GM19452 (cell line): ENCODE results near the gene CYB561D2.

Source experiments
- ATAC-seq: cut with Tn5 transposase; IDR thresholded peaks from one replicate; pipeline ENCODE4 v1.9.1; 2021; ENCODE audit not compliant: unreplicated experiment

Gene CYB561D2

DNA sequence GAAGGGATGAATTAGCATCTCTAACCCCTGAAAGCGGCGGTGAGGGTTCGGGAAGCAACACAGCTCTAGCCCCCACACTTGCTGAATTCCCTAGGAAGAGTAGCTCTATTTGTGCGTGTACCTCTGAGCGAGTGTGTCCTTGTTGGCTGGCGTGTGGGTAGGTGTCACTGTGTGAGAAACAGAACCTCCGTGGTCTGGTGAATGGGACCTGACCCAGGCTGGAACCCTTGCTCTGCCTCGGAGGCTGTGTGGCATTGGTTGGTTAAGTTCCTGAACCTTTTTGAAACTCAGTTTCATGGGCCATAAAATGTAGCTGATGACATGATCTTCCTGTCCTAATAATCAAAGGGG lies 9.1 kb downstream of the CYB561D2 start:
- ATAC-seq: peak; percentile 2

DNA sequence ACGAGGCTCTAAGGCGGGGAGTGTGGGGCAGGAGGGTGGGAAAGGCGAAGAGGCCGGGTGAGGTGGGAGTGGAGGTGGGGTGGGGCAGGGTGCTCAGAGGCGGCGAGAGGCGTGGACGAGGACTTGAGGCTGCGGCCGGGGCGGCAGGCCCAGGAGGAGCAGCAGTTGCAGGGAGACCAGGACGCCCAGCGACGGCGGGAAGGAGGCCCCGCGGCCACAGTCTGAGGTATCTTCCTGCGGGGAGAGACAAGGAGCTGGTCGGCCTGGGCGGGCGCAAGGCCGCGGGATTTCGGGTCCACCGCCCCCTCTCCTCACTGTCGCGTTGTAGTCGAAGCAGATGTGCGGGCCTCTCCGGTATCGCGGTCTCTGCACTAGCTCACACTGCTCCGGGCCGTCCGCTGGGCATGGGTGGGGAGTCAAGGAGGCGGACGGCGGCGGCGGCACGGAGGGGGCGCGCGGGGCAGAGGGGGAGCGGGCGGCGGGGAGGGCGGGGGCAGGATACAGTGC lies 14.0 kb downstream of the CYB561D2 start:
- ATAC-seq: no peak

DNA sequence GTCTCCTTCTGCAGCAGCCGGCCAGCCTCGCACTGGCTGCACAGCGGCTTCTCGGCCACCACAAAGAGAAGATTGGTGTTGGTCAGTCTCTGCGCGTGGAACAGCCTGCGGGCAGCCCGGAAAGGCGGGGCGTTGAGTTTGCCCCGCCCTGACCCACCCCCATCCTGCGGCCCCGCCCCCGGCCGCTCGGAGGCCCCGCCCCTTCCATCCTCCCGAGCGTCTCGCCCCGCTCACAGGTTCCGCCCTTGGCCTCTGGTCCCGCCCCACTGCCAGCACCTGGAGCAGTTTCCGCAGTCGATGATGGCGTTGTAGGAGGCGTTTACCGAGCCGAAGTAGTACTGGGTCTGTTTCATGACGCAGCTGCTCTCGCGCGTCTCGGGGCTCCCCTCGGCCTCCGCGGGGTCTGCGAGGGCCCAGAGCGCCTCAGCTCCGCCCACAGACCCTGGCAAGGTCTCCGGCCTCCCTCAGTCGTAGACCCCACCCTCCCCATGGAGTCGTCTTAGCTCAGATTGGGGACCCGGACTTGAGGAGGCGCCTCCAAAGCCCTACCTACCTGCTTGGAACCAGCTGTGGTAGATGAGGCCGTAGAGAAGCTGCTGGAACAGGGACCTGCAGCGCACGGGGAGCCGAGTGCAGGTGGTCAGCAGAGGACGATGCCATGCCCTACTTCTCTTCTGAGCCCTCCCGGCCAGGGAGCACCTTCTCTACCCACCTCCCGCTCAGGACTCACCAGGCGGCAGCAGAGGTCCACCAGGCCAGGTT lies 14.6 kb downstream of the CYB561D2 start:
- peak; percentile 91 for ATAC-seq

DNA sequence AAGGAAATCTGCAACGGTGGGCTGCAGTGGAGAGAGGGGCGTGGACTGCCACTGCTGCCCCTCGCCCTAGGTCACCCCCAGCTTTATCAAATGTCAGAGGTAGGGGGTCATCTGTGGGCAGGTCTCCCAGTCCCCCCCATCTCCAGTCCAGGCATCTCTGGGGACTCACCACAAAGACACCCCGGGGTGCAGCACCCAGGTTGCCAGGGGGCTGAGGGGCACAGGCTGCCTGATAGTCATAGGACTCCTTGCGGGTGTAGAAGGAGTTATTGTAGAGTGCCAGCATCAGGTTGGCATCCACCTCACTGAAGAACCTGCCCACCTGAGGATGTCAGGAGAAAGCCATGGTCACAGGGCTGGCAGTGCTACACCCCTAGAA lies 15.2 kb downstream of the CYB561D2 start:
- no peak for ATAC-seq

DNA sequence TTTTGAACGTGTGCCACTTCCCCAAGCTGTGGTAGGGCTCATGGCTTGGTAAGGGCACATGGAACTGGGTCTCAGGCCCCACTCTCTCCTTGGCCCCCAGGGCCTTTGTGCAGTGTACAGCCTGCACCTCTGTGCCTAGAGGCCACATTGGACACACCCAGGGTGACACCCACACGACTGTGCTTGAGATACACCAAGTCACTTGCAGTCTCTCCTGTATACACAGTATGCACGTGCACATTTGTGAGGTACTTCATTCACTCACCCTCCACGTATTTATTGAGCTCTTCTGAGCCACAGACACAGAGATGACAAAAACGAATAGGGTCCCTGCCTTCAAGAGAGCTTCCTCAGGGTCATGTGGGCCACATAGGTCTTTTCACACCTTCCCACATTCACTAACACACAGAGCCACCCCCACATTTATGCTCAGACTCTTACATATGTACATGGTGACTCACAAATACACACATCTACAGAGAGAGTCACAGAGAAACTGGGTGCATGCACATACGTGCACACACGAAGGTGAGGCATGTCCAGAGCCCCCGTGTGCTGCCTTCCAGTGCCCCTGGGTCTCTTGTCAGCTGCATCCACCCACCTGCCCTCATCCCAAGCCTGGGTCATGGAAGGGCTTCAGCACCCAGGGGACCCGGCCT lies 18.5 kb downstream of the CYB561D2 start:
- no peak for ATAC-seq

DNA sequence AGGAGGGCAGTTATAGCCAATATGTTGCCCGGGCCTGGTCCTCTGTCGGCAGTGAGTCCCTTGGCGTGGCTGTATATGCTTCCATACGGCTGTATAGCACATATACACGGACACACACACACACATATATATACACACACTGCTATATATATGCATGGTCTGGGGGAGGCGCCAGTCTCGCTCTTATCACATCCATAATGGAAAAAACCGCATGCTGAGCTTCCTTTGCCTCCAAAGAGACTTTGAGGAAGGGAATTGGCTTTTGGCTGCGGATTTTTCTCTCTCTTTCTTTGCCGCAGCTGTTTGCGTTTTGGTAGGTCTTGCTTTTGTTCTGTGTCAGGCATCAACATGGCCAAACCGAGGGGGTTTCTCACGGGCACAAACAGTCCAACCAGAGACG lies 19.9 kb downstream of the CYB561D2 start:
- ATAC-seq: no peak

DNA sequence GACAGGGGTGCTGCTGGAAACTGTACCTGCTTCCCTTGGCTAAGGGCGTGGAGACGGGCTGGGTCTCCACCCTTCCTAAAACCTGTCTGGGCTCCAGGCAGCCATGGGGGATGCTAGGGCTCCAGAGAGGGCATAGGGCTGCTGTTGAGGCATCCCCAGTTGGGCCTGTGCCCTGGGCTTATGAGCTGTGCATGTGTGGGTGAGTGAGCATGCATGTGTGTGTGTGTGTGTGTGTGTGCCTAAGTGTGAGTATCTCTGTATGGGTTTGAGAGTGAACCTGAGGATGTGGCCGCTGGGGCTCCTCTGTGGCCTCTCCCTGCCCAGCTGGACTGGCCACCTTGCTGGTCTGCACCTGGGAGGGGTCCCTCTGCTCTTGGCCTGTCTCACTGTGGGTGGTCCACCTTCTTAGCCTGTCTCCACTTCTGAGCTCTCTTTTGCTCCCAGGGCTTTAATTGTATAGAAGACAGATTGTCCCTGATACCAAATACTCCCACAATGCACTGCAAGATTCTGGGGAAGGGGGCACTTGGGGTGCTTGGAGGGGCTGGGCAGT lies 20.5 kb downstream of the CYB561D2 start:
- ATAC-seq: no peak

DNA sequence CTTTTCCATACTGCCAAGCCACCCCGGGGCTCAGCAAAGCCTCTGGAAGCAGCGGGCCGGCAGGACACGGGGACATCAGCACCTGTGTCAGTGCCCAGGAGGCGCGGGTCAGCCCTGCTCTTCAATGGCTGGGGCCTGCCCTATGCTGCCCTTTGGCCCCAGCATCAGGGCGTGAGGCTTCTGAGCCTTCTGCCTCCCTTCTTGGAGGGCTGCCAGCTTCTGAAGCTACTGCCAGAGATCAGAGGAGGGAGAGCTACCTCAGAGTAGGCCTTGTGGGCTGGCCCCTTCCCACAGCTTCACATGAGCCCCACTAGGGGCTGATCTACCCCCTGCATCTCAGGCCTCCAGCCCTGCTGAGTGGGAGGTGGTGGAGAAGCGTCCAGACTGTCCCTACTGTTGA lies 21.7 kb downstream of the CYB561D2 start:
- no peak for ATAC-seq

DNA sequence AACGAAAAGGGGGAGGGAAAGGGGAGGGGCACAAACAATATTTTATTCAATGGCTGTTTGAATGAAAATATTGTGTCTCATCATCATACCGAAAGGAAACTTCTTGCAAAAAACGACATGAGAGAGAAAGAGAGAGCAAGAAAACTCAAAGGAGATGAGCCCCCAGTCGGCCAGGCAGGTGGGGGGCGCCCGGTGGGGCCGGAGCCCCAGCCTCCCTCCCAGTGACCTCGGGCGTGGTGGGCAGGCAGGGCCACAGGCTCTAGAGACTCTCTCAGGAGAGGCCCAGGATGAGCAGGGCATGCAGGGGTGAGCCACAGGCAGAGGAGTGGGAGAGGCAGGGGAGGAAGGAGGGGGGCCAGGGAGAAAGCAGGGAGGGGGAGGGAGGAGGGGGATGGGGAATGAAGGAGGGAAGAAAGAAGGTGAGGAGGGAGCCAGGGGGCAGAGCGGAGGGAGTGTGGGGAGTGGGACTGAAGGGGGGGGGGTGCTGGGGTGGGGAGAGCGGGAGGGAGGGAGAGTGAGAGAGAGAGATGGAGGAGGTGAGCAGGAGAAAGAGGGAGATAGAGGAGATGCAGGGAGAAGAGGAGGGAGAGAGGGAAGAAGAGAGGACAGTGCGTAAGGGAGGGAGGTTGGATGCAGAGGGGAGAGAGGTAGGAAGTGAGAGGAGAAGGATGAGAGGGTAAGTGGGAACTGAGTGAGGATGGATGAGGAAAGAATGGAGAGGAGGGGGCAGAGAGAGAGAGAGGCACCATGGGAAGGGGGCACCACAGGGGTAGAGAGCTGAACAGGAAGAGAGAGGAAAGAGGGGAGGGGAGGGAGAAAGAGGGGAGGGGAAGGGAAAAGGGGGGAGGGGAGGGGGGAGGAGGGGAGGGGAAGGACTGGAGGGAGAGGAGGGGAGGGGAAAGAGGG lies 22.7 kb downstream of the CYB561D2 start:
- ATAC-seq: no peak

DNA sequence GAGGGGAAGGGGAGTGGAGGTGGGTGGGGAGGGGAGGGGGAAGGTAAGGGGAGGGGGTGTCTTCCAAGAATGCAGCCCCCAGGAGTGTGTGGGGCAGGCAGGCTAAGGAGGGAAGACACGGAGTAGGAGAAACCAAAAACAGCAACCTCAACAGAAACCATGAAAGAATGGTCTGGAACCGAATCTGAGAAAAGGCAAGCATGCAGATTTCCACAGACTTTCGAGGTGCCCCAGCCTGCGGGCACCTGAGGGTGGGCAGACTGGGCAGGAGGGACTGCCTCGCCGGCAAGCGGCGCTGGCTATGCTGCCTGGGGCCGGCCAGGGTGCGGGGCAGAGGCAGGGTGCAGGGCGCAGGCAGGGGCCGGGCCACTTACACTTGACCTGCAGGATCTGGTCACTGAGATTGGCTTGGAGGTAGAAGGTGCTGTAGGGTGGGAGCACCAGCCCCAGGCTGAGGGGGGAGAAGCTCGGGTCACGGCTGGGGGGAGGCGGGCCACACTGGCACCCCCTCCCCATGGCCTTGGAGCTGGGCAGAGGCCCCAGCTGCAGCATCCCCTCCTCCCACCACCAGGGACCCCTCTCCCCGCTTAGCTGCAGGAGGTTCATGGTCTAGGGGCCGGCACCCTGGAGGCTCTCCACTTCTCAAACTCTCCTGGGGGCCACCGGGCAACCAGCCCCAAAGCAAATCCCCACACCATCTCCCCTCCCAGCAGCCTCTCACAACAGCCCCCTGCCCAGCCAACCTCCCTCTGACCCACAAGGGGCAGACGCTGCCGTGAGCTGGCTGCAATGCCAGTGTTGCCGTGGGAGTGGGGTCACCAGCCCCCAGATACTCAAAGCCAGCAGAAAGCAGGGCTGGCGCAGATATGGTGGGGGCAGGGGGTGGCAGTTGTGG lies 23.9 kb downstream of the CYB561D2 start:
- ATAC-seq: no peak

DNA sequence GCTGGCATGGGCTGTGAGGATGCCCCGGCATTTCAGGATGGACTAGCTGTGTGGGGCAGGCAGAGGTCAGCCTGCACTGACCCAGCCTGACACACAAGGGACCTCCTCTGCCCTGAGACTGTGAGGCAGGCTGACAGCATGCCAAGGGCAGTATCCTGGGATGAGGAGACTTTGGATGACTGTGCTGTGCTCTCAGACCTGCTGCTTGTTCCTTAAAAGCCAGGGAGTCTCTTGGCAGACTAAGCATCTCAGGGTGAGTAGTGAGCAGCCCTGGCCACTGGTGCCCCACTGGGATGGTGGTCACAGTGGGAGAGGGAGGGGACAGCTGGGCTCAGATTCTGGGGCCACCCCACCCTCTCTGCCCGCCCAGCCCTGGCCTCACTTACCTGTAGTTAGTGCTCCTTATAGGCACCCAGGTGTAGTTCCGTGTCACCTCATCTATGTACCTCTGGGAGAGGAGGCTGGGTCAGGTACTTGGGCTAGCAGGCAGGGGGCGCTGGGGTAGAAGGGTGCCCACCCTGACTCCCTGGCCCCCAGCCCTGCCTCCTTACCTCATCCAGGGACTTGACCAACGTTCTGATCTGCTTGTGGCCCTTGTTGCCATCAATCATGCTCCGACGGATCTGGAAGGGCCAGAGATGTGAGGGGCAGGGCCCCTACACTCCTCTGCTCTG lies 24.7 kb downstream of the CYB561D2 start:
- ATAC-seq: no peak

DNA sequence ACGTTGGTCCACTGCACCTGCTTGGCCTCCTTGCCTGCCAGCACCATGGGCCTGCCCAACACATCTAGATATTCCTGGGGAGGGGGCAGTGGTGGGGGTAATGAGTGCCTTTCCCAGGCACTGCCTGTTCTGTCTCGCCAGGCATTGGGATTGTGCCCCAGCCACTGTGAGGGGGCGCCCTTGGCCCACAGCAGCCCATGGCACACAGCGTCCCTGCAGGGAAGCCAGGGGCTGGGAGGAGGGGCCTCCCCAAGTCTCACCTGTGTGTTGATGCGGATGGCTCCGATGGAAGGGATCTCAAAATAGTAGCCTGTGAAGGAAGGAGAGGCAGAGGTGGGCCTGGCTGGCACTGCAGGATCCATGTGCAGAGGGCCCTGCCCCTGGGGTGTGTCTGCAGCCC lies 27.4 kb downstream of the CYB561D2 start:
- ATAC-seq: no peak

DNA sequence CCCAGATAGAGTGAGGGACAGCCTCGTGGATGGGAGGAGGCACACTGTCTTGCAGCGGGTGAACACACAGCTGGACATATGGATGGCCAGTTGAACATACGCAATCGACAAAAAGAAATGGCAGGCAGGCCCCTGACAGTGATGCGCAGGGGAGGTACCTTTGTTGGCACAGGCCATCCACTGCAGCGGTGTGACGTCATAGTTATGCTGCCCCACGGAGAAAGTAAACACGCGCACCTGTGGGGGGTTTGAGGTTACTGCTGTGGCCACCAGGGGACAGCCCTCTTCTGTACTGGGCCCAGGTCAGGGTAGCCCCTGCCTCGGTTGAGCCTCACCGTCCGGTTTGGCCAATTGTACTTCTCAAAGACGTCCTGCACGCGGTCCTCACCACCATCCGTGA lies 28.1 kb downstream of the CYB561D2 start:
- no peak for ATAC-seq

DNA sequence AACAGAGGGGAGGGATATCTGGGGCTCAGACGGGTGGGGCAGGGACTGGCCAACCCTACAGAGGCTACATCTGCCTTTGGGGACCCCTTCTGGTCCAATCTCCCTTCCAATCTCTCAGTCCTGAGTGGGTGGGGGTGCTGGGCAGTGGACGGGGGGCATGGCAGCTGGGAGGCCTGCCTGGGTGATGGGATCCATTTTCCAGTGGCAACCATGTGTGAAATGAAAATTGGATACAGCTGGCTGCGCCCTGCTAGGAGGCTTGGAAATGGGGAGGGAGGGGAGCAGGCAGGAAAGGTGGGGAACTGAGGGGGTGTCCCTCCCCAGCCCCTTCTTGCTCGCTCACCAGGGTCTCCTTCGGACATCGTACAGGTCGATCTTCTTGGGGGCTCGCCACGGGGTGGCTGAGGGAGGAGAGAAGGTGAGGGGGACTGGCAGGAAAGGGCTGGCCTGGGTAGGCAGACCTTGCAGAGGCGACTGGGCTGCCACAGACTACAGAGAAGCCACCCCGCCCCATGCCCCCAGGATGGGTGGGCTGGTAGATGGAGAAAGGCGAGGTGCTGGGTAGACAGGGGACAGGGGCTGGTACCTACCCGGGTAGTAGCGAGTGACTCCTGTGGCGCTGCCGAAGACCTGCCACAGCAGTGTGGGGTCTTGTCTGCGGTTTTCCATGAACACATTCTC lies 29.9 kb downstream of the CYB561D2 start:
- ATAC-seq: no peak

DNA sequence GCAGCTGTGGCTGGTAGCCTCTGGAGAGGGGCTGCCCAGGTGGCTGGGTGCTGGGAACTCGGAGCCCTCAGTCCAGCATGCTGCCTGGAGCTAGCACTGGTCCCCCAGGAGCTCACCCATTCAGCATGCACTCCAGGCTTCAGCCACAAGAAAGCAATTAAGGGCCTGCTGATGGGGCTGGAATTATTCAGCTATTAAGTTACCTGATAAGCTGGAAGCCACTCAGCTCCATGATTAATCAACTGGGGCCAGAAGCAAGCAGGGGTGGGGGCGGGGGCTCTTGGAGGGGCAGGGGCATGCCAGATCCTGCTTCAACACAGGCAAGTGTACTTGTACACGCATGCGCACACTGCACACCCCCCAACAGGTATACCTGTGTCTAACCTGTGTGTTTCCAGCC lies 30.7 kb downstream of the CYB561D2 start:
- ATAC-seq: no peak

DNA sequence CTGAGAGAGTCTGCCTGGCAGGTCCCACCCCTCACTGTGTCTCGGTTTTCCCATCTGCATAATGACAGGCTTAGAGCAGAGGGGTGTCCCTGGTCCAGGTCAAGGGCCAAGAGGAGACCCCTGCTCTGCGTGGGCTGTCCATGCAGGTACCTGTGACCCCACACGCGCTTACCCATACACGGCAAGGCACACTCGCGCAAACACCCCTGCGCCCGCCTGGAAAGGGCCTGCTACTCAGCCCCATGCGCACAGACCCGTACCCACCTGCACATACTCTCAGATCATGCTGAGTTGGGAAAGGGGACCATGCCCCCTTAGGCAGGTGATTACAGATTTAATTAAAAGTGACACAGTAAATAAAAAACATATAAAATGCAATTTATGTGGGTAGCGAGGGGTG lies 32.1 kb downstream of the CYB561D2 start:
- ATAC-seq: no peak

DNA sequence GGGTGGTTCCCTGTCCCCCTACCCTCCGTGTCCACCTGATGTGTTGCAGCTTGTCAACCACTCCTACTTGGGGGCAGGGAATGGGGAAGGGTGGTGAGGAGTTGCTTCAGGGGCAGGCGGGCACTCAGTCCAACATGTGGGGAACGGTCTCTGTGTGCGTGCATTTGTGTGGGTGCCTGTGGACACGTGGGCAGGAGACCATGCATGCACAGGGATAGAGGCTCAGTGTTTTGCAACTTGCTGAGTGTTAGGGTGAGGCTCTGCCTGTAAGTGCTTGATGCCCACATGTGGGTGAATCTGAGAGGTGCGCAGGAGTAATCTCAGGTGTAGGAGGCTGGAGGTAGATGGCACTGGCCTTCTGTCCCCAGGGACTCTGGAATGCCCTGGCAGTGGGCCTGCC lies 33.1 kb downstream of the CYB561D2 start:
- ATAC-seq: no peak

DNA sequence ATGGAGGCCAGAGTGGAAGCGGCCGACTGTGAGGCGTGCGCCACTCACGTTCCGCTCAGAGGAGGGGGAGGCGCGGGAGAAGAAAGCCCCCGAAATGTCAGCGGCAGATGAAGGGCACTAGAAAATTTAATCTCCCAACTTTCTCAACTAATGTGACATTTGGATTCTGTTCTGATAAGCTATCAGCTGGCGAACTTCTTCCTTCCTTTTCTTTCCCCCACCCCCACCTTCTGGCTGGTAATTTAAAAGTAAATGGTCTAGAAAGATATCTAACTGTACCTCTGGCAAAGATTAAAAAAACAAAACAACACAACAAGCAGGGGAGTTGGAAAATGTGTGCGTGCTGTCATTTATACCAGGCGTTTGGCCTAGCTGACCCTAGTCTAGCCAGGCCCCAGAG lies 35.1 kb downstream of the CYB561D2 start:
- ATAC-seq: no peak

DNA sequence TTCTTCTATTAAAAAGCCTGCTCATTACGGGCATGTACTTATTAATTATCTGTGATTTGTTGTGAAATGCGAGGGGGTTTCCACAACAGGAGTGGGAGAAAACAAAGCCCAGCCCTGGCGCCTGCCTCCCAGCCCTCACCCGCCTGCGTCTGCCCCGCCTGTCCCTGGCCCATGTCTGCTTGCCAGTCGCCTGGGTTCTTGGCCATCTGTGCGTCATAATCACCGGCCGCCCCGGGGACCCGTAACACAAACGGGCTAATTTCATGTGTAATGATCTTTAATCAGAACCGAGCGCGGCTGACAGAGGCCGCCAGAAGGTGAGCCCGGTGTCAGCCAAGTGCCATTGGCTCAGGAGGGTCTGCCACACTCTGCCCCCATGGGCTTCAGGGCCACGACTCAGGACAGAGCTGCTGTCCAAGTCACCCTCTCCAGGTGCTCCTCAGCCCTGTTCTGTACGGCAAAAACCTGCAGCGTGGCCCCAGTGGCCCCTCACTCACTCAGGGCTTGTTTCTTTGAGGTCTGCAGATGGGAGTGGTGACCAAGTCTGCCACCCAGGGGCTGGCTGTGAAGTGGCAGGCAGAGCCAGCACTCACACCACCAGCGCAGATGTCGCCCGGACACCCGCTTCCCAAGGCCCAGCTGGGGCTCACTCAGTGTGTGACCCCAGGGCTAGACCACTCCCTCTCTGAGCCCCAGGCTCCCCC lies 37.5 kb downstream of the CYB561D2 start:
- ATAC-seq: no peak
